H9 (cell line): ENCODE measurements around the gene ARMS2. TPM values are rescaled to one million over a fixed set of nuclear protein-coding genes. Genes with fewer than 3 reads are reported as not detected.

Experiments
- DNase-seq: peaks from one replicate; pipeline ENCODE4 v3.0.0-alpha.2; 2017
- H2AFZ ChIP-seq: one replicate; pipeline ENCODE4 v1.6.1; 2013; ENCODE audit warnings: mild to moderate bottlenecking, low read length, control low read depth, moderate library complexity
- H2AK5ac ChIP-seq: 2 replicates; pipeline ENCODE4 v1.6.1; 2013; ENCODE audit warnings: low read length, control low read depth, mixed read lengths; ENCODE audit not compliant: insufficient read length
- H2BK120ac ChIP-seq: one replicate; pipeline ENCODE4 v1.6.1; 2013; ENCODE audit warnings: low read depth, mild to moderate bottlenecking, low read length, control low read depth, inconsistent platforms; ENCODE audit not compliant: poor library complexity, severe bottlenecking
- H2BK12ac ChIP-seq: 2 replicates; pipeline ENCODE4 v1.6.1; 2013; ENCODE audit warnings: low read length, control low read depth, mixed read lengths, low read depth; ENCODE audit not compliant: insufficient read length
- H2BK15ac ChIP-seq: 2 replicates; pipeline ENCODE4 v1.6.1; 2013; ENCODE audit warnings: low read depth, low read length, control low read depth
- H2BK20ac ChIP-seq: one replicate; pipeline ENCODE4 v1.6.1; 2013; ENCODE audit warnings: low read depth, mild to moderate bottlenecking, low read length, control low read depth, inconsistent platforms; ENCODE audit not compliant: poor library complexity, severe bottlenecking
- H2BK5ac ChIP-seq: 2 replicates; pipeline ENCODE4 v1.6.1; 2013; ENCODE audit warnings: low read length, control low read depth, mixed read lengths; ENCODE audit not compliant: insufficient read length
- H3K14ac ChIP-seq: 2 replicates; pipeline ENCODE4 v1.6.1; 2013; ENCODE audit warnings: low read length, control low read depth; ENCODE audit not compliant: insufficient read depth
- H3K18ac ChIP-seq: 2 replicates; pipeline ENCODE4 v1.6.1; 2013; ENCODE audit warnings: low read depth, mild to moderate bottlenecking, mixed read lengths, low read length, control low read depth; ENCODE audit not compliant: insufficient read length
- H3K23ac ChIP-seq: 2 replicates; pipeline ENCODE4 v1.6.1; 2013; ENCODE audit warnings: low read length, control low read depth, mixed read lengths, low read depth; ENCODE audit not compliant: insufficient read length
- H3K23me2 ChIP-seq: 2 replicates; pipeline ENCODE4 v1.6.1; 2013; ENCODE audit warnings: low read depth, mild to moderate bottlenecking, mixed read lengths, low read length, control low read depth; ENCODE audit not compliant: insufficient read length, poor library complexity, severe bottlenecking
- H3K27ac ChIP-seq: 2 replicates; pipeline ENCODE4 v1.5.1; 2013; ENCODE audit warnings: low read length, control low read depth, mixed read lengths, low read depth; ENCODE audit not compliant: insufficient read length
- H3K27me3 ChIP-seq: 2 replicates; pipeline ENCODE4 v1.6.1; 2013; ENCODE audit warnings: low read length, control low read depth, inconsistent platforms; ENCODE audit not compliant: insufficient read depth
- H3K4ac ChIP-seq: 2 replicates; pipeline ENCODE4 v1.6.1; 2013; ENCODE audit warnings: low read depth, mild to moderate bottlenecking, control low read depth, inconsistent platforms, low read length, moderate library complexity
- H3K4me1 ChIP-seq: 2 replicates; pipeline ENCODE4 v1.6.1; 2013; ENCODE audit warnings: low read length, control low read depth, inconsistent platforms; ENCODE audit not compliant: insufficient read depth
- H3K4me2 ChIP-seq: 2 replicates; pipeline ENCODE4 v1.6.1; 2013; ENCODE audit warnings: low read length, control low read depth, mixed read lengths; ENCODE audit not compliant: insufficient read length, insufficient read depth
- H3K56ac ChIP-seq: 2 replicates; pipeline ENCODE4 v1.6.1; 2013; ENCODE audit warnings: low read depth, mild to moderate bottlenecking, mixed read lengths, low read length, control low read depth; ENCODE audit not compliant: insufficient read length
- H3K79me1 ChIP-seq: 2 replicates; pipeline ENCODE4 v1.6.1; 2013; ENCODE audit warnings: low read depth, mild to moderate bottlenecking, moderate library complexity, low read length, control low read depth, inconsistent platforms; ENCODE audit not compliant: insufficient read depth, poor library complexity, severe bottlenecking
- H3K79me2 ChIP-seq: 2 replicates; pipeline ENCODE4 v1.6.1; 2013; ENCODE audit warnings: low read length, control low read depth, inconsistent platforms; ENCODE audit not compliant: insufficient read depth
- H3K9ac ChIP-seq: 2 replicates; pipeline ENCODE4 v1.6.1; 2013; ENCODE audit warnings: low read length, control low read depth, mixed read lengths; ENCODE audit not compliant: insufficient read length; ENCODE audit errors: extremely low read depth
- H3K9me3 ChIP-seq: one replicate; pipeline ENCODE4 v1.6.1; 2013; ENCODE audit warnings: low read depth, low read length, inconsistent platforms; ENCODE audit not compliant: control insufficient read depth
- H3T11ph ChIP-seq: one replicate; pipeline ENCODE4 v1.6.1; 2013; ENCODE audit warnings: mild to moderate bottlenecking, low read length, control low read depth, inconsistent platforms
- H4K20me1 ChIP-seq: one replicate; pipeline ENCODE4 v1.6.1; 2013; ENCODE audit not compliant: control insufficient read depth, insufficient read length, insufficient read depth
- H4K5ac ChIP-seq: 2 replicates; pipeline ENCODE4 v1.6.1; 2013; ENCODE audit warnings: low read depth, mild to moderate bottlenecking, mixed read lengths, low read length, control low read depth; ENCODE audit not compliant: insufficient read length
- H4K8ac ChIP-seq: replicated peaks from 2 replicates; pipeline ENCODE4 v1.6.1; 2013; ENCODE audit warnings: low read length, control low read depth, mixed read lengths, low read depth; ENCODE audit not compliant: insufficient read length
- H4K91ac ChIP-seq: 2 replicates; pipeline ENCODE4 v1.6.1; 2013; ENCODE audit warnings: low read depth, mild to moderate bottlenecking, moderate library complexity, mixed read lengths, low read length, control low read depth; ENCODE audit not compliant: insufficient read length
- H3K27ac Mint-ChIP-seq, 3 experiments: 2 replicates in 2 of 3; 3 replicates in 1 of 3; pipeline ENCODE4 v1.8.0; 2020 to 2021; ENCODE audit warnings: mixed read lengths in 3 of 3, mild to moderate bottlenecking in 1 of 3, moderate library complexity in 1 of 3
- H3K27me3 Mint-ChIP-seq: 2 replicates; pipeline ENCODE4 v1.8.0; 2021; ENCODE audit warnings: low read depth, mild to moderate bottlenecking, moderate library complexity, mixed read lengths
- H3K36me3 Mint-ChIP-seq, 3 experiments: 2 replicates in 2 of 3; 3 replicates in 1 of 3; pipeline ENCODE4 v1.8.0; 2020 to 2021; ENCODE audit warnings: low read depth in 3 of 3, mixed read lengths in 3 of 3; ENCODE audit not compliant: insufficient read depth in 1 of 3
- H3K4me1 Mint-ChIP-seq, 2 experiments: 2 replicates each; pipeline ENCODE4 v1.8.0; 2020; ENCODE audit warnings: mixed read lengths in 2 of 2
- H3K4me3 Mint-ChIP-seq, 2 experiments: 2 replicates in 1 of 2; 3 replicates in 1 of 2; pipeline ENCODE4 v1.8.0; 2020 to 2021; ENCODE audit warnings: mild to moderate bottlenecking in 2 of 2, mixed read lengths in 2 of 2, moderate library complexity in 1 of 2
- H3K9me3 Mint-ChIP-seq, 2 experiments: 2 replicates in 1 of 2; 3 replicates in 1 of 2; pipeline ENCODE4 v1.8.0; 2020; ENCODE audit warnings: mild to moderate bottlenecking in 2 of 2, mixed read lengths in 2 of 2, moderate library complexity in 1 of 2
- WGBS: extraction: QIAGEN DNeasy Blood & Tissue Kit; methylation state at CpG from one replicate; pipeline ENCODE4 v1.1.7; 2013; ENCODE audit warnings: missing lambda C conversion rate, low lambda C conversion rate, mixed read lengths; ENCODE audit not compliant: insufficient read length; ENCODE audit errors: extremely low coverage; 5-methylcytosine and 5-hydroxymethylcytosine counted together
- total RNA-seq: library from RNA; stranded (reverse); gene quantifications from 2 replicates; pipeline ENCODE4 v1.2.1, GENCODE V29; 2021
- TF ChIP-seq, protein P1 (sequence below): fragments of 200-600 bp; sonication (generic); conservative IDR thresholded peaks from 3 replicates; pipeline ENCODE4 v1.8.0; 2021; ENCODE audit warnings: antibody characterized with exemption, mild to moderate bottlenecking

The ARMS2 gene
- total RNA-seq, 1 experiment from 2014 or later: not detected

DNA sequence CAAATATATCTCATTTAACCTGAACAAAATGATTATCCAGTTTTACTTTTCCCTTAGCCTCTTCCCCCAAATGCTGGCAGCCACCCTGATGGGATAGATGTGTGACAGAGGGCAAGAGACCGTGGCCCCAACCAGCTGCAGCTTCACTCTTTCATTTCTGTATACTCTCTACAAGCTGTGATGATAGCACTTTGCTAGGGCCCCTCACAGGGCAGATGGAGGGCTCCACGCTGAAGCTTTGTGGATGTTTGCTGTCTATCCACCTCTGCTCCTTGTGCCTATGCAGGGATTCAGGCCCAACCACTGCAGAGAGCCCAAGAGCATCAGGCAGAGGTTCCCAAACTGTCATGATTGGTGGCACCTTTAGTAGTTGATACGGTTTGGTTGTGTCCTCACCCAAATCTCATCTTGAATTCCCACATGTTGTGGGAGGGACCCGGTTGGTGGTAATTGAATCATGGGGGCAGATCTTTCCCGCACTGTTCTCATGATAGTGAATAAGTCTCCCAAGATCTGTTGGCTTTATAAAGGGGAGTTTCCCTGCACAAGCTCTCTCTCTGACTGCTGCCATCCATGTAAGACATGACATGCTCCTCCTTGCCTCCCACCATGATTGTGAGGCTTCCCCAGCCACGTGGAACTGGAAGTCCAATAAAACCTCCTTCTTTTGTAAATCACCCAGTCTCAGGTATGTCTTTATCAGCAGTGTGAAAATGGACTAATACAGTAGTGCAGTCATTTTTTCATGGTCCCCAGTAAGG, 27.0 kb downstream of the ARMS2 start:
- Histone ChIP-seq H4K5ac (no peak overlapping the region), H3K4ac (no peak overlapping the region), H4K8ac (no peak overlapping the region), H3K23ac (no peak overlapping the region), H2BK120ac (no peak overlapping the region), H3K79me2 (no peaks in the 10 kb centered on the region), H2BK20ac (no peak overlapping the region), H3K4me1 (peaks cover 4% of the 10 kb centered on the region), H3K9ac (no peak overlapping the region), H3K18ac (no peak overlapping the region), H3K9me3 (peaks cover 8% of the 10 kb centered on the region), H3T11ph (no peak overlapping the region), H2AK5ac (no peak overlapping the region), H3K27me3 (no peaks in the 10 kb centered on the region), H3K4me2 (no peak overlapping the region), H2BK5ac (no peak overlapping the region), H2AFZ (no peak overlapping the region), H3K14ac (no peak overlapping the region), H4K20me1 (no peaks in the 10 kb centered on the region), H2BK15ac (no peak overlapping the region), H3K79me1 (no peaks in the 10 kb centered on the region), H4K91ac (no peak overlapping the region), H3K27ac (no peak overlapping the region), H2BK12ac (no peak overlapping the region), H3K23me2 (no peaks in the 10 kb centered on the region), H3K56ac (no peak overlapping the region)
- no peak overlapping the region for H3K27ac Mint-ChIP-seq
- H3K36me3 Mint-ChIP-seq: peaks cover 6 to 12% (median 6%) of the 10 kb centered on the region in 3 experiments; a peak in 6 of 7 replicates
- H3K4me3 Mint-ChIP-seq: no peak overlapping the region
- no peak for DNase-seq
- no CpG with 5 or more reads among the region's 6 CpGs for WGBS
- H3K4me1 Mint-ChIP-seq: peaks cover 22 to 24% of the 10 kb centered on the region in 2 experiments
- TF ChIP-seq, protein P1, sequence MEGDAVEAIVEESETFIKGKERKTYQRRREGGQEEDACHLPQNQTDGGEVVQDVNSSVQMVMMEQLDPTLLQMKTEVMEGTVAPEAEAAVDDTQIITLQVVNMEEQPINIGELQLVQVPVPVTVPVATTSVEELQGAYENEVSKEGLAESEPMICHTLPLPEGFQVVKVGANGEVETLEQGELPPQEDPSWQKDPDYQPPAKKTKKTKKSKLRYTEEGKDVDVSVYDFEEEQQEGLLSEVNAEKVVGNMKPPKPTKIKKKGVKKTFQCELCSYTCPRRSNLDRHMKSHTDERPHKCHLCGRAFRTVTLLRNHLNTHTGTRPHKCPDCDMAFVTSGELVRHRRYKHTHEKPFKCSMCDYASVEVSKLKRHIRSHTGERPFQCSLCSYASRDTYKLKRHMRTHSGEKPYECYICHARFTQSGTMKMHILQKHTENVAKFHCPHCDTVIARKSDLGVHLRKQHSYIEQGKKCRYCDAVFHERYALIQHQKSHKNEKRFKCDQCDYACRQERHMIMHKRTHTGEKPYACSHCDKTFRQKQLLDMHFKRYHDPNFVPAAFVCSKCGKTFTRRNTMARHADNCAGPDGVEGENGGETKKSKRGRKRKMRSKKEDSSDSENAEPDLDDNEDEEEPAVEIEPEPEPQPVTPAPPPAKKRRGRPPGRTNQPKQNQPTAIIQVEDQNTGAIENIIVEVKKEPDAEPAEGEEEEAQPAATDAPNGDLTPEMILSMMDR: no peak
- peaks cover 10 to 12% of the 10 kb centered on the region in 2 experiments for H3K9me3 Mint-ChIP-seq
- H3K27me3 Mint-ChIP-seq: peaks cover 3% of the 10 kb centered on the region
